ENCODE data around the gene CACNA1C.

The CACNA1C gene

DNA sequence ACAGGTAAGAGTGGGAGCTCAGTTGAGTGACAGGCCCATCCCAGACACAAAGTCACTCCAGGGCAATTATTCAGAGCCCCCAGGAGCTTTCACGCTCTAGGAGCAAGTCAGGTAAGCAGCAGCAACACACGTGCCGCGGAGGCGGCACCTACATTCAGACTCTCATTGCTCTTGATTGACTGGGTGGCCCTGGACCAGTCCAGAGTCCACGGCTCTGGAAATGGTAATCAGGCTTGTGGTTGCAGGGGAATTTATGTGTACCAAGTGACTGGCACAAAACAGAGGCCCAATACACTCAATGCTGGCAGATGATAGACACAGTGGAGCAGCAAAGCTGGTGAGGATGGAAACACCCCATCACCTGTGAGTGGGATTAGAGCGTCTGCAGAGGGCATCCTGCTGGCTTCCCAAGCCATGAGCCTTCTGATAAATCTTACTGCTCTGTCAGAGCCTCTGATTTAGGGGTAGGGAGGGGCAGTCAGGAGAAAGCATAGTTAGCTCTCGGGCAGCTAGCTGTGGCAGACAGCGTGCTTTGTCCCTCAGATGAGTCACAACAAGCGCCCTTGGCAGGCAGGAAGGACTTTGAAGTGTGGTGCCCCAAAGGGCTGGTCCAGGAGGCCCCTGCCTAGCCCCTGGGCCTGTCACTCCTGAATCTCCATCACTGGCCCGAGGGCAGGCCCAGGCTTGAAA, 344.7 kb downstream of the CACNA1C start:
- TF ChIP-seq, protein P1, sequence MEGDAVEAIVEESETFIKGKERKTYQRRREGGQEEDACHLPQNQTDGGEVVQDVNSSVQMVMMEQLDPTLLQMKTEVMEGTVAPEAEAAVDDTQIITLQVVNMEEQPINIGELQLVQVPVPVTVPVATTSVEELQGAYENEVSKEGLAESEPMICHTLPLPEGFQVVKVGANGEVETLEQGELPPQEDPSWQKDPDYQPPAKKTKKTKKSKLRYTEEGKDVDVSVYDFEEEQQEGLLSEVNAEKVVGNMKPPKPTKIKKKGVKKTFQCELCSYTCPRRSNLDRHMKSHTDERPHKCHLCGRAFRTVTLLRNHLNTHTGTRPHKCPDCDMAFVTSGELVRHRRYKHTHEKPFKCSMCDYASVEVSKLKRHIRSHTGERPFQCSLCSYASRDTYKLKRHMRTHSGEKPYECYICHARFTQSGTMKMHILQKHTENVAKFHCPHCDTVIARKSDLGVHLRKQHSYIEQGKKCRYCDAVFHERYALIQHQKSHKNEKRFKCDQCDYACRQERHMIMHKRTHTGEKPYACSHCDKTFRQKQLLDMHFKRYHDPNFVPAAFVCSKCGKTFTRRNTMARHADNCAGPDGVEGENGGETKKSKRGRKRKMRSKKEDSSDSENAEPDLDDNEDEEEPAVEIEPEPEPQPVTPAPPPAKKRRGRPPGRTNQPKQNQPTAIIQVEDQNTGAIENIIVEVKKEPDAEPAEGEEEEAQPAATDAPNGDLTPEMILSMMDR (IDR thresholded peaks at IDR 0.05; ENCODE audit: low read depth, low read length), result no peak
- Histone ChIP-seq H3K27ac (peak overlapping the region; percentile 50), H3K9me3 (ENCODE audit: severe bottlenecking) (no peaks in the 10 kb centered on the region), H3K27me3 (ENCODE audit: insufficient read depth, low read depth, severe bottlenecking) (no peaks in the 10 kb centered on the region), H3K4me3 (ENCODE audit: low read depth, low read length) (no peak overlapping the region), H3K36me3 (no peaks in the 10 kb centered on the region)
- peak; percentile 71 for DNase-seq

DNA sequence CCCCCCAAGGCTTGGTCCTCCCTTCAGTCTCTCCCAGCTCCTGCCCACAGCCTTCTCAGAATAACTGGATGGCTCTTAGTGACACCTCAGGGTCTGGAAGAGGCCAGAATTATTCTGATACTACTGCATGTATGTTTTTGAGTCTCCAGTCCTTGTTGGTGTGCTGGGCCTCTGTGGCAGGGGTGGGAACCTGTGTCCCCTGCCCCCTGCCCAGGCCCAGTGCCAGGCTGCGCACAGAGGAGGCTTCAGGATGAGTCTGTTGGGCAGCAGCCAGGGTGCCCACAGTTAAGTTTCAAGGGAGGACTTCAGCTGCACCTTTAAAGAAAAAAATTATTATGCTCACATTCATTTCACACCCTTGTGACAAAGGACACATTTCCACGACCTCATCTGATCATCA, 348.3 kb downstream of the CACNA1C start:
- Histone ChIP-seq H3K4me3 (ENCODE audit: low read depth, low read length) (no peak overlapping the region), H3K36me3 (no peaks in the 10 kb centered on the region), H3K27ac (peak overlapping the region; percentile 65), H3K9me3 (ENCODE audit: severe bottlenecking) (no peaks in the 10 kb centered on the region), H3K27me3 (ENCODE audit: insufficient read depth, low read depth, severe bottlenecking) (no peaks in the 10 kb centered on the region)
- DNase-seq, result no peak
- TF ChIP-seq, protein P1 (IDR thresholded peaks at IDR 0.05; ENCODE audit: low read depth, low read length), result no peak

DNA sequence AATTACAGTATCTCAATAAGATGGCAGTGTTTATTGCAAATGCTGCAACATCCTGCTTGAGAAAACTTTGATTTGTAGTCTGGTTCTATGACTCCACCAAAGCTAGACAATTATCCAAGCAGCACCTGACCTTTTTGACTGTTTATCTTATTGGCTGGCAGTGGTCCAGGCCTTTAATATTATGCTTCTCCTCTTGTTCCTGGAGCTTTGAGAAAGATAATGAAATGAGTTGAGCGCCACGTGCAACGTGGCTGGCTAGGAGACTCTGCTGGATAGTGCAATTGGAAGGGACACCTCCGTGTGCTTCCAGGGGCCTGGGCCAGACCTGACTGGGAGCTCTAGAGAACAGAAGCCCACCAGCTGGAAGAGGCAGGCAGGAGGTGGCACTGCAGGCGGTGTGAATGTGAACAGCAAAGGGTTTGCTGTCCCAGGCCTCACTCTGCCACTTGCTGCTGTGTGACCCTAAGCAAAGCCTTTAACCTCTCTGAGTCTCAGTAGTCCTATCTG, 349.3 kb downstream of the CACNA1C start:
- no peak for DNase-seq
- H3K9me3 ChIP-seq (ENCODE audit: severe bottlenecking), result peaks cover 4% of the 10 kb centered on the region
- no peak overlapping the region for H3K4me3 ChIP-seq (ENCODE audit: low read depth, low read length)
- TF ChIP-seq, protein P1 (IDR thresholded peaks at IDR 0.05; ENCODE audit: low read depth, low read length), result no peak
- H3K36me3 ChIP-seq, result no peaks in the 10 kb centered on the region
- no peaks in the 10 kb centered on the region for H3K27me3 ChIP-seq (ENCODE audit: insufficient read depth, low read depth, severe bottlenecking)
- H3K27ac ChIP-seq, result no peak overlapping the region

DNA sequence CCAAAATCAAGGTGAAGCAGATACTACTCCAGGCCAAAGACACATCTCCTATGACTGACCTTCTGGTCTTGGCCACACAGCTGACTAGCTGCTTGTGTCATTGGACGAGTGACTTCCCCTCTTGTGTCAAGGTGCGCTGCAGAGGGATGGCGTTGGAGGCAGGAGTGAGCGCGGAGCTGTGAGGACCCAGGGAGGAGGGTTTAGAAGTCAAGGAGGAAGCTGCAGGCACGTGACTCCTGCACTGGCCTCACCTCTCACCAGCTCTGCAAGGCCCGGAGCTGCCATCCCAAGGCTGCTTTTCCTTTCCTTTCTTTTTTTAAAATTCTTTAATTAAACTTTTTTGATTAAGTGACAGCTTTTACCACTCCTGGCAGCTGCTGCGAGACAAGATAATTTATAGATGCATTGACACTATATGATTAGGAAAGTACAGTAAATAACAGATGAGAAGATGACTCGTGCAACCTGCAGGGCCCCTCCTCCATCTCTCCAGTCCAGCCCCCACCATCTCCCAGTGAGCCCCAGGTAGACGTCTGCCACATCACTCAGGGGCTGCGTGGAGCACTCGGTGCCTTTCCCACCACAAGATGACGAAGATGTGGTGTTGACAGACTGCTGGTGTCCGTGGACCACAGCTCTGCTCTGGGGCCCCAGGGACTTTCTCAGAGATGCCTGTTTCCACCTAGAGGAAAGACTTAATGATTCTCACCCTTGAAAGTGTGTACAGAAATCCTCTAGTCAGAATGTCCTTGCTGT, 350.6 kb downstream of the CACNA1C start:
- Histone ChIP-seq H3K27ac (no peak overlapping the region), H3K4me3 (ENCODE audit: low read depth, low read length) (no peak overlapping the region), H3K36me3 (no peaks in the 10 kb centered on the region), H3K27me3 (ENCODE audit: insufficient read depth, low read depth, severe bottlenecking) (no peaks in the 10 kb centered on the region), H3K9me3 (ENCODE audit: severe bottlenecking) (peaks cover 4% of the 10 kb centered on the region)
- TF ChIP-seq, protein P1 (IDR thresholded peaks at IDR 0.05; ENCODE audit: low read depth, low read length), result no peak
- DNase-seq, result no peak

DNA sequence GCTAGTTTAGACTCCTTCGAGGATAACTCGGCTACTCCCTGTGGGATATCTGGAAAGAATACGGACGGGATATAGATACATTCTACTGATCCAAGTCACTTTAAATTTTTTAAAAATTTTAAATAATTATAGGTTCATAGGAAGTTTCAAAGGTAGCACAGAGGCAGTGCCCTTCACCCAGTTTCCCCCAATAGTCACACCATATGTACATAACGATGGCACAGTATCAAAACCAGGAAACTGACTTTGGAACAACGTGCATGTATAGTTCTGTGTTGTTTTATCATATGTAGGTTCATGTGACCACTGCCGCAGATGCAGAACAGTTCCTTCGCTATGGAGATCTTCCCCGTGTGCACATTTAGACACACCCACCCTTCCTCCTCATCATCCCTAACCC, 352.3 kb downstream of the CACNA1C start:
- Histone ChIP-seq H3K27me3 (ENCODE audit: insufficient read depth, low read depth, severe bottlenecking) (no peaks in the 10 kb centered on the region), H3K4me3 (ENCODE audit: low read depth, low read length) (no peak overlapping the region), H3K27ac (no peak overlapping the region), H3K9me3 (ENCODE audit: severe bottlenecking) (peaks cover 4% of the 10 kb centered on the region), H3K36me3 (no peaks in the 10 kb centered on the region)
- TF ChIP-seq, protein P1 (IDR thresholded peaks at IDR 0.05; ENCODE audit: low read depth, low read length), result no peak
- DNase-seq, result no peak
